Left ventricle myocardium inferior (tissue), 1 donor: ENCODE measurements around the gene NUB1. TPM values are rescaled to one million over a fixed set of nuclear protein-coding genes. Genes with fewer than 3 reads are reported as not detected.
A peak's percentile ranks its signal among the peaks of the same experiment; 100 is the strongest.

Experiments used
- DNase-seq: peaks from one replicate; pipeline ENCODE4 v3.0.0-alpha.2; 2020
- H3K27ac ChIP-seq: fragments of 200-600 bp; replicated peaks from 2 replicates; pipeline ENCODE4 v1.8.0; 2021
- H3K27me3 ChIP-seq: fragments of 200-600 bp; 2 replicates; pipeline ENCODE4 v1.8.0; 2021; ENCODE audit warnings: low read depth
- H3K36me3 ChIP-seq: fragments of 200-600 bp; 2 replicates; pipeline ENCODE4 v1.8.0; 2021
- H3K4me1 ChIP-seq: fragments of 200-600 bp; 2 replicates; pipeline ENCODE4 v1.8.0; 2021
- H3K4me3 ChIP-seq: fragments of 200-600 bp; 2 replicates; pipeline ENCODE4 v1.8.0; 2021; ENCODE audit warnings: mild to moderate bottlenecking, moderate library complexity
- H3K9me3 ChIP-seq: fragments of 200-600 bp; replicated peaks from 2 replicates; pipeline ENCODE4 v1.8.0; 2021
- CTCF ChIP-seq: fragments of 200-600 bp; IDR thresholded peaks from 2 replicates; pipeline ENCODE4 v1.8.0; 2021; ENCODE audit warnings: antibody characterized with exemption, mild to moderate bottlenecking, borderline replicate concordance
- intact Hi-C: fragments of 100-400 bp; cut with micrococcal nuclease; formaldehyde crosslinking; loops from one replicate; pipeline ENCODE4 v1.11.0; 2022
- total RNA-seq: library from RNA; stranded (reverse); fragmentation: NEBNext Ultra II Directional; extraction: Animal tissue kit (Norgen Biotek cat#: 25700); gene quantifications from one replicate; pipeline ENCODE4 v1.2.1, GENCODE V29; 2021
- donor health status: DM: no; HTN: yes; CAD: no; lungs with severe emphysema.

Gene NUB1
- total RNA-seq, 1 donor from 2014 or later: 39.5 TPM

GRCh38 chr7:151343516-151343915, 1.9 kb downstream of the NUB1 start:
- TF ChIP-seq CTCF: no peak
- no peak overlapping the region for H3K4me3 ChIP-seq
- no peak overlapping the region for H3K27ac ChIP-seq
- peaks cover 38% of the 10 kb centered on the region for H3K36me3 ChIP-seq
- intact Hi-C loops: no loop called here
- H3K27me3 ChIP-seq: no peaks in the 10 kb centered on the region
- H3K4me1 ChIP-seq: peaks cover 40% of the 10 kb centered on the region
- no peak for DNase-seq
- peaks cover 5% of the 10 kb centered on the region for H3K9me3 ChIP-seq

GRCh38 chr7:151345576-151346469, 4.2 kb downstream of the NUB1 start:
- Histone ChIP-seq H3K4me1 (peaks cover 62% of the 10 kb centered on the region), H3K4me3 (no peak overlapping the region), H3K9me3 (no peaks in the 10 kb centered on the region), H3K27ac (peak overlapping the region; percentile 33), H3K36me3 (peaks cover 53% of the 10 kb centered on the region), H3K27me3 (no peaks in the 10 kb centered on the region)
- intact Hi-C loops: no loop called here
- TF ChIP-seq CTCF: no peak
- no peak for DNase-seq

- no peak for DNase-seq
- H3K4me3 ChIP-seq: no peak overlapping the region
- H3K27ac ChIP-seq: peak overlapping the region; percentile 33
- no peaks in the 10 kb centered on the region for H3K9me3 ChIP-seq
- peaks cover 60% of the 10 kb centered on the region for H3K4me1 ChIP-seq
- intact Hi-C loops: no loop called here
- TF ChIP-seq CTCF: no peak
- no peaks in the 10 kb centered on the region for H3K27me3 ChIP-seq
- H3K36me3 ChIP-seq: peaks cover 59% of the 10 kb centered on the region
Measured at GRCh38 chr7:151346470-151346769, 4.8 kb downstream of the NUB1 start.

GRCh38 chr7:151347200-151347599, 5.6 kb downstream of the NUB1 start:
- intact Hi-C loops: no loop called here
- Histone ChIP-seq H3K4me1 (peaks cover 54% of the 10 kb centered on the region), H3K27me3 (no peaks in the 10 kb centered on the region), H3K9me3 (no peaks in the 10 kb centered on the region), H3K27ac (no peak overlapping the region), H3K36me3 (peaks cover 67% of the 10 kb centered on the region), H3K4me3 (no peak overlapping the region)
- no peak for TF ChIP-seq CTCF
- no peak for DNase-seq

- peak overlapping the region; percentile 80 for H3K27ac ChIP-seq
- H3K36me3 ChIP-seq: peaks cover 84% of the 10 kb centered on the region
- H3K4me1 ChIP-seq: peaks cover 38% of the 10 kb centered on the region
- intact Hi-C loops: no loop called here
- no peak overlapping the region for H3K4me3 ChIP-seq
- no peak for TF ChIP-seq CTCF
- no peak for DNase-seq
- H3K27me3 ChIP-seq: no peaks in the 10 kb centered on the region
- no peaks in the 10 kb centered on the region for H3K9me3 ChIP-seq
Measured at GRCh38 chr7:151348970-151349369, 7.4 kb downstream of the NUB1 start.
